Measurements from ENCODE around the gene DHX58.
"Not testable (repeated sequence)": the region's sequence is repeated elsewhere in the genome, so short reads cannot be mapped to it uniquely, and the experiment has no call there.

DHX58 gene

GRCh38 chr17:42112552-42113176 lies at the start of gene DHX58:
Gene DHX58 (minus strand): TSS chr17:42112714. CDS start chr17:42111892, 822 bp downstream.
- peak; percentile 60 for DNase-seq (ENCODE audit: low read depth)

GRCh38 chr17:42160531-42160910 lies 48.0 kb upstream of the DHX58 start:
- no peak for DNase-seq (ENCODE audit: low read depth)

GRCh38 chr17:42159796-42160530 lies 47.4 kb upstream of the DHX58 start:
- DNase-seq (ENCODE audit: low read depth) = no peak

- DNase-seq (ENCODE audit: low read depth) = no peak
These were observed 43.1 kb upstream of the DHX58 start for GRCh38 chr17:42155614-42156045.

GRCh38 chr17:42153919-42154742 lies 41.6 kb upstream of the DHX58 start:
- DNase-seq (ENCODE audit: low read depth) = no peak

- DNase-seq (ENCODE audit: low read depth) = no peak
These were observed 34.5 kb upstream of the DHX58 start for GRCh38 chr17:42146911-42147607.

GRCh38 chr17:42143138-42143537 lies 30.6 kb upstream of the DHX58 start:
- not testable (repeated sequence) for DNase-seq (ENCODE audit: low read depth)

GRCh38 chr17:42142371-42142896 lies 29.9 kb upstream of the DHX58 start:
- no peak for DNase-seq (ENCODE audit: low read depth)

- DNase-seq (ENCODE audit: low read depth) = no peak
These were observed 28.9 kb upstream of the DHX58 start for GRCh38 chr17:42141382-42141781.

GRCh38 chr17:42140690-42141089 lies 28.2 kb upstream of the DHX58 start:
- DNase-seq (ENCODE audit: low read depth) = not testable (repeated sequence)

- DNase-seq (ENCODE audit: low read depth) = no peak
These were observed 26.4 kb upstream of the DHX58 start for GRCh38 chr17:42138749-42139492.

GRCh38 chr17:42136654-42137051 lies 24.1 kb upstream of the DHX58 start:
- no peak for DNase-seq (ENCODE audit: low read depth)

- DNase-seq (ENCODE audit: low read depth) = no peak
These were observed 23.4 kb upstream of the DHX58 start for GRCh38 chr17:42135664-42136653.

GRCh38 chr17:42135151-42135550 lies 22.6 kb upstream of the DHX58 start:
- no peak for DNase-seq (ENCODE audit: low read depth)

GRCh38 chr17:42133461-42134041 lies 21.0 kb upstream of the DHX58 start:
- DNase-seq (ENCODE audit: low read depth) = no peak

- no peak for DNase-seq (ENCODE audit: low read depth)
These were observed 20.4 kb upstream of the DHX58 start for GRCh38 chr17:42132941-42133340.

- DNase-seq (ENCODE audit: low read depth) = no peak
These were observed 19.5 kb upstream of the DHX58 start for GRCh38 chr17:42131981-42132432.

GRCh38 chr17:42131232-42131631 lies 18.7 kb upstream of the DHX58 start:
- no peak for DNase-seq (ENCODE audit: low read depth)

GRCh38 chr17:42130310-42130936 lies 17.9 kb upstream of the DHX58 start:
- no peak for DNase-seq (ENCODE audit: low read depth)
